Esophagus muscularis mucosa (tissue), 4 donors: ENCODE data around the gene ARHGEF40. TPM values are rescaled to one million over a fixed set of nuclear protein-coding genes. Genes with fewer than 3 reads are reported as not detected.

ENCODE experiments used
- DNase-seq: peaks from one replicate; pipeline ENCODE4 v3.0.0-alpha.2; 2017; ENCODE audit errors: extremely low spot score
- H3K27ac ChIP-seq, 4 donors: fragments of 200-600 bp; sonication (generic); replicated peaks in 1 of 4; 1 replicate in 3 of 4; 2 replicates in 1 of 4; pipeline ENCODE4 v1.5.1; 2016 to 2019; ENCODE audit warnings: mild to moderate bottlenecking in 1 of 4
- H3K27me3 ChIP-seq, 4 donors: fragments of 200-600 bp; sonication (generic); one replicate each; pipeline versions ENCODE4 v1.5.1 to v1.6.0; 2016 to 2019
- H3K36me3 ChIP-seq, 4 donors: fragments of 200-600 bp; sonication (generic); one replicate each; pipeline ENCODE4 v1.5.1; 2016 to 2019
- H3K4me1 ChIP-seq, 4 donors: fragments of 200-600 bp; sonication (generic); one replicate each; pipeline ENCODE4 v1.5.1; 2016 to 2019
- H3K4me3 ChIP-seq, 4 donors: fragments of 200-600 bp; sonication (generic); 1 replicate in 2 of 4; 2 replicates in 2 of 4; pipeline ENCODE4 v1.5.1; 2016 to 2019; ENCODE audit warnings: mild to moderate bottlenecking in 4 of 4, moderate library complexity in 1 of 4
- H3K9me3 ChIP-seq, 4 donors: fragments of 200-600 bp; sonication (generic); 1 replicate in 3 of 4; 2 replicates in 1 of 4; pipeline ENCODE4 v1.5.1; 2016 to 2019
- EP300 ChIP-seq: sonication (generic); formaldehyde crosslinking; IDR thresholded peaks from one replicate; pipeline ENCODE4 v1.6.1; 2017; ENCODE audit warnings: antibody characterized with exemption
- POLR2A ChIP-seq: fragments of 450-650 bp; IDR thresholded peaks from one replicate; pipeline ENCODE4 v1.6.1; 2017; ENCODE audit warnings: antibody characterized with exemption, moderate library complexity, mild to moderate bottlenecking, low read depth
- POLR2AphosphoS5 ChIP-seq, 2 donors: sonication (generic); formaldehyde crosslinking; IDR thresholded peaks; one replicate each; pipeline ENCODE4 v1.6.1; 2017; ENCODE audit warnings: antibody characterized with exemption in 2 of 2
- WGBS: methylation state at CpG from one replicate; pipeline ENCODE4 v1.1.5; 2018; 5-methylcytosine and 5-hydroxymethylcytosine counted together
- intact Hi-C: fragments of 100-400 bp; cut with DNase I; formaldehyde crosslinking; loops from one replicate; pipeline ENCODE4 v1.15.1; 2023
- total RNA-seq, 4 donors: library from RNA; depleted of rRNA; stranded (reverse); fragments of >200 nt; gene quantifications; one replicate each; pipeline versions ENCODE4 v1.1.0 to v1.2.1, GENCODE V29; 2016
- TF ChIP-seq, protein P1 (sequence below), 3 experiments: fragments of 200-600 bp in 2 of 3; fragments of 450-650 bp in 1 of 3; sonication (generic) in 2 of 3; IDR thresholded peaks; one replicate each; pipeline ENCODE4 v1.5.1; 2017 to 2019; ENCODE audit warnings: antibody characterized with exemption in 3 of 3, mild to moderate bottlenecking in 2 of 3, moderate library complexity in 1 of 3

The ARHGEF40 gene
- total RNA-seq, 4 donors from 2014 or later: 19.4 to 47.3 (median 27.0) TPM

DNA sequence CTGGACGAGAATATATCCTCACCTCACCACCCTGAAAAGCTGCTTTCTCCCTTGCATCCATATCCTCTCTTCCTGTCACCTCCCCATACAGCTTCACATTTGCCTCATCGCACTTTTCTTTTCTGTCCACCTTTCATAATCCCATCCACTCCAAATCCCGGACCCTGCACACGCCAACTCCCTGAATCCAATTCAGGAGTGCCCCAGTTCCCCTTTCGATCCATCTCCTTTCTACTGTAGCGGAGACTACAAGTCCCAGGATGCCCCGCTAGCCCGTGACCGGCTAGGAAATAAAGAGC is 33.3 kb downstream of the ARHGEF40 start:
- Histone ChIP-seq H3K27me3 (no peaks in the 10 kb centered on the region), H3K27ac (peak overlapping the region; percentile 93 to 99 (median 98)), H3K36me3 (no peaks in the 10 kb centered on the region), H3K4me1 (peaks cover 45 to 60% (median 58%) of the 10 kb centered on the region in 4 donors), H3K9me3 (no peaks in the 10 kb centered on the region), H3K4me3 (peak overlapping the region; percentile 62 to 75 (median 71))
- intact Hi-C loops: loop anchor here (10.0 kb wide), 1 partner anchor 639 kb away; the partner anchor contains the start of genes PIP4P1 and PNP
- WGBS: under 1% methylated on average over 9 of the region's 9 CpGs
- TF ChIP-seq POLR2AphosphoS5 (IDR thresholded peaks at IDR 0.05) (no peak), EP300 (no peak), POLR2A (no peak)
- TF ChIP-seq, protein P1, sequence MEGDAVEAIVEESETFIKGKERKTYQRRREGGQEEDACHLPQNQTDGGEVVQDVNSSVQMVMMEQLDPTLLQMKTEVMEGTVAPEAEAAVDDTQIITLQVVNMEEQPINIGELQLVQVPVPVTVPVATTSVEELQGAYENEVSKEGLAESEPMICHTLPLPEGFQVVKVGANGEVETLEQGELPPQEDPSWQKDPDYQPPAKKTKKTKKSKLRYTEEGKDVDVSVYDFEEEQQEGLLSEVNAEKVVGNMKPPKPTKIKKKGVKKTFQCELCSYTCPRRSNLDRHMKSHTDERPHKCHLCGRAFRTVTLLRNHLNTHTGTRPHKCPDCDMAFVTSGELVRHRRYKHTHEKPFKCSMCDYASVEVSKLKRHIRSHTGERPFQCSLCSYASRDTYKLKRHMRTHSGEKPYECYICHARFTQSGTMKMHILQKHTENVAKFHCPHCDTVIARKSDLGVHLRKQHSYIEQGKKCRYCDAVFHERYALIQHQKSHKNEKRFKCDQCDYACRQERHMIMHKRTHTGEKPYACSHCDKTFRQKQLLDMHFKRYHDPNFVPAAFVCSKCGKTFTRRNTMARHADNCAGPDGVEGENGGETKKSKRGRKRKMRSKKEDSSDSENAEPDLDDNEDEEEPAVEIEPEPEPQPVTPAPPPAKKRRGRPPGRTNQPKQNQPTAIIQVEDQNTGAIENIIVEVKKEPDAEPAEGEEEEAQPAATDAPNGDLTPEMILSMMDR (IDR thresholded peaks at IDR 0.05): no peak
- no peak for DNase-seq

DNA sequence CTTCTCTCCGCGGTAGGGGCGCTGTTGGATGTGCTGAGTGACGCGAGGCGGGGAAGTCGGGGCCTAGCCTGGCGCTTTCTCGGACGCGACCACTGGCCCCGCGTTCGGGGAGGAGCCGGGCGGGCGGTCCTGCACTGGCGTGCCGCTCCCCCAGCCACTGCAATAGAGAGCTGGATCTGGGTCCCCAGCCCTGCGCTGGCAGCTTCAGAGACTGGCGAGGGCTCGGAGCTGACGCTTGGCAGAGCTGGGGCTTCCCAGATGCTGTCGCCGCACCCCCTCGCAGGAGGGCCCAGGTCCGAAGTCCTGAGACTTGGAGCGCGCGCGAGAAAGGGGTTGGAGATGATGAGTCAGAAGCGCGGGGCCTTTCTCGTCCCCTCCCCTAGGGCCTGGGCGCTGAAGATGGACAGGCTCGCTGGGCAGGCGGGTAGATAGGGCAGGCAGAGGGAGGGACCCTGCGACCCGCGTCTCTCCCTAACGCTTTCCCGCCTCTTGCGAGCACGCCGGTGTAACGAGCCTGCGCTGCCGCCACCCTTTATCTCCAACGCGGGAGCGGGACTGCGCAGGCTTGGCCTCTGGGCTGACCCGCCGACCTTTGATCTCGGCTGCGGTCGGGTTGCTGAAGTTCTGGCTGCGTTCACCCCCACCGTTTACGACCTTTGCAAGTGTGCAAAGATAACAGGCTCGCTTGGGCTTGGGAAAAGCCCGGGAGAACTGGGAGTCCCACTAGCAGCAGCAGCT is 33.8 kb downstream of the ARHGEF40 start:
- 2% methylated on average over 21 of the region's 62 CpGs for WGBS
- peak; percentile 88 to 95 for TF ChIP-seq POLR2AphosphoS5 (IDR thresholded peaks at IDR 0.05)
- TF ChIP-seq, protein P1 (IDR thresholded peaks at IDR 0.05): peak; percentile 49 to 86 (median 68)
- no peak for TF ChIP-seq EP300
- TF ChIP-seq POLR2A: peak; percentile 75
- Histone ChIP-seq H3K9me3 (no peaks in the 10 kb centered on the region), H3K27me3 (no peaks in the 10 kb centered on the region), H3K27ac (peak overlapping the region; percentile 93 to 99 (median 98)), H3K36me3 (no peaks in the 10 kb centered on the region), H3K4me1 (peaks cover 44 to 60% (median 57%) of the 10 kb centered on the region in 4 donors), H3K4me3 (peak overlapping the region; percentile 62 to 75 (median 71))
- peak; percentile 99 for DNase-seq
- intact Hi-C loops: loop anchor here (1.0 to 10.0 kb wide), 3 partner anchors 12 to 639 kb away; partner anchors contain the start of genes PIP4P1 and PNP

- no peaks in the 10 kb centered on the region for H3K9me3 ChIP-seq
- intact Hi-C loops: loop anchor here (1.0 to 10.0 kb wide), 3 partner anchors 12 to 640 kb away; partner anchors contain the start of genes PIP4P1 and PNP
- H3K27me3 ChIP-seq: no peaks in the 10 kb centered on the region
- peak overlapping the region; percentile 93 to 99 (median 98) for H3K27ac ChIP-seq
- peaks cover 37 to 53% (median 50%) of the 10 kb centered on the region in 4 donors for H3K4me1 ChIP-seq
- TF ChIP-seq, protein P1 (IDR thresholded peaks at IDR 0.05): peak in 2 of 3 experiments; percentile 98 to 99
- TF ChIP-seq EP300 (no peak), POLR2AphosphoS5 (IDR thresholded peaks at IDR 0.05) (peak in 1 of 2 donors; percentile 49), POLR2A (no peak)
- no peaks in the 10 kb centered on the region for H3K36me3 ChIP-seq
- DNase-seq: peak; percentile 95
- peak overlapping the region; percentile 62 to 75 (median 71) for H3K4me3 ChIP-seq
- 7% methylated on average over 8 of the region's 8 CpGs for WGBS
Measured at GRCh38 chr14:21104448-21105060, 34.5 kb downstream of the ARHGEF40 start.

DNA sequence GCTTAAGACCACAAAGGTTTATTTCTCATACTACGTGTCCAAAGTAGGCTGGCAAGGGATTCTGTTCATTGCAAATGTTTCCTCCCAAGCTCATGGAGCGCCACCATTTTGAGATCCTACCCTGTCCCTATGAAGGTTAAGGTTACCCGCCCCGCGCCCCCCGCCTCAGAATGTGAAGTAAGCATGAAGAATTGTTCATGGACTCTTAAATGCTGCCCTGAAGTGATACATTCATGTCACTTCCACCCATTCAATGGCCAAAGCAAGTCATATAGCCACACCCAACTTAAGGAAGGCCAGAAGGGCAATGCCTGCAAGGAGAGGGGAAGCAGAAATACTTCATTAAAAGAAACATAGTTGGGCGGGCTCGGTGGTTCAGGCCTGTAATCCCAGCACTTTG is 35.0 kb downstream of the ARHGEF40 start:
- no peak for DNase-seq
- H3K27ac ChIP-seq: peak overlapping the region; percentile 93 to 99 (median 98)

More for the DNA sequence above, 35.0 kb downstream of the ARHGEF40 start:
- no peaks in the 10 kb centered on the region for H3K27me3 ChIP-seq
- TF ChIP-seq, protein P1 (IDR thresholded peaks at IDR 0.05): no peak
- TF ChIP-seq EP300: no peak
- TF ChIP-seq POLR2AphosphoS5 (IDR thresholded peaks at IDR 0.05): no peak
- no peak for TF ChIP-seq POLR2A
- intact Hi-C loops: loop anchor here (2.0 to 10.0 kb wide), 2 partner anchors 36 to 640 kb away; partner anchors contain the start of genes PIP4P1 and PNP
- H3K9me3 ChIP-seq: no peaks in the 10 kb centered on the region
- 79% methylated on average over 8 of the region's 8 CpGs for WGBS
- H3K4me1 ChIP-seq: peaks cover 34 to 48% (median 45%) of the 10 kb centered on the region in 4 donors
- no peak overlapping the region for H3K4me3 ChIP-seq
- no peaks in the 10 kb centered on the region for H3K36me3 ChIP-seq
